Neural cell (in vitro differentiated cells): ENCODE measurements around the gene PGLYRP4.

Experiments
- EP300 ChIP-seq: fragments of 450-650 bp; conservative IDR thresholded peaks from 2 replicates; pipeline ENCODE4 v1.6.1; 2014; ENCODE audit warnings: antibody characterized with exemption, mild to moderate bottlenecking, moderate library complexity; ENCODE audit not compliant: poor library complexity, severe bottlenecking
- EZH2 ChIP-seq: fragments of 200-600, 300-800 bp; shearing (Covaris generic), sonication (generic); IDR thresholded peaks from 2 replicates; pipeline ENCODE4 v1.6.1; 2014; ENCODE audit warnings: antibody characterized with exemption, low read length, borderline replicate concordance, mild to moderate bottlenecking; ENCODE audit not compliant: insufficient read depth, poor library complexity, severe bottlenecking
- RAD21 ChIP-seq: fragments of 450-650 bp; conservative IDR thresholded peaks from 2 replicates; pipeline ENCODE4 v1.6.1; 2014; ENCODE audit warnings: antibody characterized with exemption, mild to moderate bottlenecking, moderate library complexity
- TF ChIP-seq, protein P1 (sequence below): fragments of 450-650 bp; IDR thresholded peaks from 2 replicates; pipeline ENCODE4 v1.5.1; 2014; ENCODE audit warnings: antibody characterized with exemption, mild to moderate bottlenecking, moderate library complexity; ENCODE audit not compliant: poor library complexity, severe bottlenecking

DNA sequence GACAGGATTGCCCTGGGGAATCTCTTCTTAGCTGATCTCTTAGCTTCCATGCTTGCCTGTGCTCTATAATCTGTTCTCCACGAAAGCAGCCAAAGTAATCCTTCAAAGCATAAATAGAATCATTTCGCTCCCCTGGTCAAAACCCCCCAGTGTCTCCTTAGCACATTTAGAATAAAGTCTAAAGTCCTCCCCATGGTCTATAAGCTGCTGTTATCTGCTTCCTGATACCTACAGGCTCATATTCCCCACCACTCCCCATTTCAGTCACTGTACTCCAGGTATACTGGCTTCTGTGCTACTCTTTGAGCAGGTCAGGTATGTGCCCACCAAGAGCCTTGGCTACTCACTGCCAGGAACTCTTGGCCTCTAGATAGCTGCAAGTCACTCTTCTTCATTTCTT lies 23.9 kb upstream of the PGLYRP4 start:
- TF ChIP-seq RAD21 (no peak), EP300 (no peak), EZH2 (no peak)
- TF ChIP-seq, protein P1, sequence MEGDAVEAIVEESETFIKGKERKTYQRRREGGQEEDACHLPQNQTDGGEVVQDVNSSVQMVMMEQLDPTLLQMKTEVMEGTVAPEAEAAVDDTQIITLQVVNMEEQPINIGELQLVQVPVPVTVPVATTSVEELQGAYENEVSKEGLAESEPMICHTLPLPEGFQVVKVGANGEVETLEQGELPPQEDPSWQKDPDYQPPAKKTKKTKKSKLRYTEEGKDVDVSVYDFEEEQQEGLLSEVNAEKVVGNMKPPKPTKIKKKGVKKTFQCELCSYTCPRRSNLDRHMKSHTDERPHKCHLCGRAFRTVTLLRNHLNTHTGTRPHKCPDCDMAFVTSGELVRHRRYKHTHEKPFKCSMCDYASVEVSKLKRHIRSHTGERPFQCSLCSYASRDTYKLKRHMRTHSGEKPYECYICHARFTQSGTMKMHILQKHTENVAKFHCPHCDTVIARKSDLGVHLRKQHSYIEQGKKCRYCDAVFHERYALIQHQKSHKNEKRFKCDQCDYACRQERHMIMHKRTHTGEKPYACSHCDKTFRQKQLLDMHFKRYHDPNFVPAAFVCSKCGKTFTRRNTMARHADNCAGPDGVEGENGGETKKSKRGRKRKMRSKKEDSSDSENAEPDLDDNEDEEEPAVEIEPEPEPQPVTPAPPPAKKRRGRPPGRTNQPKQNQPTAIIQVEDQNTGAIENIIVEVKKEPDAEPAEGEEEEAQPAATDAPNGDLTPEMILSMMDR: no peak
